Fibroblast of lung (primary cell): ENCODE data around the gene KIAA1671. TPM values are rescaled to one million over a fixed set of nuclear protein-coding genes. Genes with fewer than 3 reads are reported as not detected.
"Not testable (repeated sequence)": the region's sequence is repeated elsewhere in the genome, so short reads cannot be mapped to it uniquely, and the experiment has no call there.

Source experiments
- DNase-seq, 2 donors: peaks; one replicate each; pipeline versions ENCODE4 v3.0.0 to v3.0.0-alpha.2; 2010; ENCODE audit warnings: low read depth in 2 of 2
- H2AFZ ChIP-seq: 2 replicates; pipeline ENCODE4 v1.5.1; 2012; ENCODE audit warnings: low read length, control low read depth, inconsistent platforms
- H3K27ac ChIP-seq: 2 replicates; pipeline ENCODE4 v1.5.1; 2011; ENCODE audit warnings: low read length, control low read depth; ENCODE audit not compliant: insufficient read depth
- H3K27me3 ChIP-seq: 2 replicates; pipeline ENCODE4 v1.5.1; 2011; ENCODE audit warnings: mild to moderate bottlenecking, low read length; ENCODE audit not compliant: control insufficient read depth, insufficient read depth
- H3K36me3 ChIP-seq: 2 replicates; pipeline ENCODE4 v1.5.1; 2011; ENCODE audit warnings: low read length; ENCODE audit not compliant: control insufficient read depth, insufficient read depth
- H3K4me1 ChIP-seq: 2 replicates; pipeline ENCODE4 v1.5.1; 2011; ENCODE audit warnings: low read length; ENCODE audit not compliant: control insufficient read depth, insufficient read depth; ENCODE audit errors: extremely low read depth
- H3K4me2 ChIP-seq: 2 replicates; pipeline ENCODE4 v1.5.1; 2011; ENCODE audit warnings: low read length, control low read depth; ENCODE audit not compliant: insufficient read depth; ENCODE audit errors: extremely low read depth
- H3K4me3 ChIP-seq, 4 experiments: fragments of 200-600 bp in 1 of 4; sonication (generic) in 1 of 4; replicated peaks in 1 of 4; 2 replicates each; pipeline ENCODE4 v1.5.1; 2011 to 2016; ENCODE audit warnings: low read length in 4 of 4, low read depth in 3 of 4, mild to moderate bottlenecking in 3 of 4, control low read depth in 2 of 4, inconsistent platforms in 1 of 4, mixed read lengths in 1 of 4; ENCODE audit not compliant: insufficient read depth in 1 of 4; ENCODE audit errors: control extremely low read depth in 1 of 4
- H3K79me2 ChIP-seq: 2 replicates; pipeline ENCODE4 v1.5.1; 2012; ENCODE audit warnings: mild to moderate bottlenecking, low read length, inconsistent platforms; ENCODE audit not compliant: control insufficient read depth, insufficient read depth
- H3K9ac ChIP-seq: 2 replicates; pipeline ENCODE4 v1.5.1; 2011; ENCODE audit warnings: mild to moderate bottlenecking, low read length, control low read depth; ENCODE audit not compliant: insufficient read depth
- H3K9me3 ChIP-seq: 2 replicates; pipeline ENCODE4 v1.5.1; 2012; ENCODE audit warnings: low read depth, low read length; ENCODE audit not compliant: control insufficient read depth, insufficient read depth
- H4K20me1 ChIP-seq: 2 replicates; pipeline ENCODE4 v1.5.1; 2011; ENCODE audit warnings: low read length; ENCODE audit not compliant: control insufficient read depth, insufficient read depth; ENCODE audit errors: extremely low read depth
- EZH2 ChIP-seq: IDR thresholded peaks from 2 replicates; pipeline ENCODE4 v1.5.1; 2012; ENCODE audit warnings: low read length, control low read depth, mild to moderate bottlenecking; ENCODE audit errors: missing control alignments
- polyA plus RNA-seq, 2 donors: library from polyadenylated mRNA; depleted of rRNA in 1 of 2; stranded (reverse) in 1 of 2; unstranded in 1 of 2; fragments of >200 nt; gene quantifications; 2 replicates each; pipeline ENCODE4 v1.2.1, GENCODE V29; 2011 to 2012; ENCODE audit warnings: missing spikeins in 1 of 2
- total RNA-seq: library from RNA; depleted of rRNA; stranded (reverse); fragments of >200 nt; gene quantifications from 2 replicates; pipeline ENCODE4 v1.2.1, GENCODE V29; 2014
- TF ChIP-seq, protein P1 (sequence below), 2 donors: IDR thresholded peaks in 1 of 2; conservative IDR thresholded peaks in 1 of 2; 1 replicate in 1 of 2; 2 replicates in 1 of 2; pipeline ENCODE4 v1.5.1; 2011 to 2012; ENCODE audit warnings: low read length in 2 of 2, control low read depth in 1 of 2, inconsistent platforms in 1 of 2, low read depth in 1 of 2, mild to moderate bottlenecking in 1 of 2

The KIAA1671 gene
- total and polyA plus RNA-seq, 2 donors (not counting 1 experiment from before 2014, with no cell fraction given), result 0.34 to 1.3 TPM

DNA sequence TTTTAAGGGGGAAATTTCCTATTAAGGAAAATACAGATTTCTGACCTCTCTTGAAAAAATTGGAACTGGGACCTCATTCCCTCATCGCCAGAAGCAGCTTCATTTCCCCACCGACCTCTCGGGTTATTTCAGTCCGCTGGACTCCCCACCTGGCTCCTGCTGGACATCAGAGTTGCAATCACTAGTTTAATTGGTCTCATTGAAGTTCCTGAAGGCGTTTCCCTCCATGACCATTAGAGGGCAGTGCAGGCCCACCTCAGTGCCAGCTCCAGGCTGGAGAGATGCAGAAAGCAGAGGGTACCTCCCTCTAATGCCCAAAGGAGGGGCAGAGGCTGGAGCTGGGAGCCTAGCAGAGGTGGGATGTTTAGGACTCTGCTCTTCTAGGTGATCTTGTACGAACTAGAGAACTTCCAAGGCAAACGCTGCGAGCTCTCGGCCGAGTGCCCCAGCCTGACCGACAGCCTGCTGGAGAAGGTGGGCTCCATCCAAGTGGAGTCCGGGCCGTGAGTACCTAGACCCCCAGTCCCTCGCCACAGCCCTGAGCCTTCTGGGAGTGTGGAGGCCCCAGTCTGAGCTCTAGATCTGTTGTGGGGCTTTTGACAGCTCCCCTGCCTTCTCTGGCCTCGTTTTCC, 249.9 kb downstream of the KIAA1671 start:
- H3K79me2 ChIP-seq, result no peaks in the 10 kb centered on the region
- DNase-seq, result peak; percentile 28 to 56
- TF ChIP-seq, protein P1, sequence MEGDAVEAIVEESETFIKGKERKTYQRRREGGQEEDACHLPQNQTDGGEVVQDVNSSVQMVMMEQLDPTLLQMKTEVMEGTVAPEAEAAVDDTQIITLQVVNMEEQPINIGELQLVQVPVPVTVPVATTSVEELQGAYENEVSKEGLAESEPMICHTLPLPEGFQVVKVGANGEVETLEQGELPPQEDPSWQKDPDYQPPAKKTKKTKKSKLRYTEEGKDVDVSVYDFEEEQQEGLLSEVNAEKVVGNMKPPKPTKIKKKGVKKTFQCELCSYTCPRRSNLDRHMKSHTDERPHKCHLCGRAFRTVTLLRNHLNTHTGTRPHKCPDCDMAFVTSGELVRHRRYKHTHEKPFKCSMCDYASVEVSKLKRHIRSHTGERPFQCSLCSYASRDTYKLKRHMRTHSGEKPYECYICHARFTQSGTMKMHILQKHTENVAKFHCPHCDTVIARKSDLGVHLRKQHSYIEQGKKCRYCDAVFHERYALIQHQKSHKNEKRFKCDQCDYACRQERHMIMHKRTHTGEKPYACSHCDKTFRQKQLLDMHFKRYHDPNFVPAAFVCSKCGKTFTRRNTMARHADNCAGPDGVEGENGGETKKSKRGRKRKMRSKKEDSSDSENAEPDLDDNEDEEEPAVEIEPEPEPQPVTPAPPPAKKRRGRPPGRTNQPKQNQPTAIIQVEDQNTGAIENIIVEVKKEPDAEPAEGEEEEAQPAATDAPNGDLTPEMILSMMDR (conservative IDR thresholded peaks at IDR 0.05 in 1 of 2, IDR thresholded peaks at IDR 0.05 in 1 of 2; ENCODE audit: low read depth in 1 of 2, low read length in 2 of 2), result peak; percentile 89 to 96
- TF ChIP-seq EZH2, result no peak

DNA sequence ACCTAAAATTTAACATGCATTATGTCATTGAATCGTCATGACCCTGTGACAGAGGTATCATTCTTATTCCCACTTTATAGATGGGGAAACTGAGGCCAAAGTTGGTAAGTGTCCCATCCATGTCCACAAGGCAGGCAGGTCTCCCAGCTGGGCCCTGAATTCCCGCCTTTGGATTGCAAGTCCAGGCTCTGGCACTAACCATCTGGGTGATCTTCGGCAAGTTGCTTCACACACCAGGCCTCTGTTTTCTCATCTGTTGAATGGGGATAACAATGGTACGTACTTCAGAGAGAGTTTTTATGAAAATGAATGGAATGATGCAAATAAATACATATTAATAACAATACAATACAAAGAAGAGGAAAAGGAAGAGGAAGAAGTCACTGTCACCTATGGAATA, 250.6 kb downstream of the KIAA1671 start:
- Histone ChIP-seq H3K4me2 (no peak overlapping the region), H3K9ac (no peak overlapping the region), H3K79me2 (no peaks in the 10 kb centered on the region), H3K9me3 (no peaks in the 10 kb centered on the region), H3K4me3 (no peak overlapping the region), H3K36me3 (no peaks in the 10 kb centered on the region), H3K27me3 (no peaks in the 10 kb centered on the region), H3K4me1 (no peaks in the 10 kb centered on the region), H3K27ac (no peak overlapping the region), H4K20me1 (no peaks in the 10 kb centered on the region), H2AFZ (no peak overlapping the region)
- TF ChIP-seq, protein P1 (conservative IDR thresholded peaks at IDR 0.05 in 1 of 2, IDR thresholded peaks at IDR 0.05 in 1 of 2; ENCODE audit: low read depth in 1 of 2, low read length in 2 of 2), result no peak
- TF ChIP-seq EZH2, result no peak
- no peak for DNase-seq

More for the DNA sequence above, 249.9 kb downstream of the KIAA1671 start:
- Histone ChIP-seq H3K36me3 (no peaks in the 10 kb centered on the region), H3K4me1 (no peaks in the 10 kb centered on the region), H3K9ac (no peak overlapping the region), H3K27ac (no peak overlapping the region), H3K9me3 (no peaks in the 10 kb centered on the region), H2AFZ (no peak overlapping the region), H3K4me3 (no peak overlapping the region), H4K20me1 (no peaks in the 10 kb centered on the region), H3K27me3 (no peaks in the 10 kb centered on the region), H3K4me2 (no peak overlapping the region)

DNA sequence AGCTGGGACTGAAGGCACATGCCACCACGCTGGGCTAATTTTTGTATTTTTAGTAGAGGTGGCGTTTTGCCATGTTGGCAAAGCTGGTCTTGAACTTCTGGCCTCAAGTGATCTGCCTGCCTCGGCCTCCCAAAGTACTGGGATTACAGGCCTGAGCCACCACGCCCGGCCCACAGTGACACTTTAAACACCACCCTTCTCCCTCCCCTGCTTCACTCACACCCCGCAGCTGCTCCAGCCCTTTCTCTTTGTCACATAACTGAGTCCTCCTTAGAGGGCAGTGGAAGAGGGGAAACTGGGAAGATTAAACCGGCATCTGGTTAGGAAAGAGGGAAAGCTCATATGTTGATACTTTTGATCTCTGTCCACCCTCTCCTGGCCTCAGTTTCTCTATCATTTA, 252.0 kb downstream of the KIAA1671 start:
- not testable (repeated sequence) for H3K79me2 ChIP-seq, H3K4me3 ChIP-seq, H3K9ac ChIP-seq, H3K4me2 ChIP-seq, H2AFZ ChIP-seq, H3K27me3 ChIP-seq, DNase-seq, H3K4me1 ChIP-seq, H3K27ac ChIP-seq, H3K9me3 ChIP-seq, H4K20me1 ChIP-seq, H3K36me3 ChIP-seq
